Parathyroid adenoma (tissue), 2 donors: ENCODE data around the gene PHLDB1.

ENCODE experiments used
- H2AFZ ChIP-seq: fragments of 300-600 bp; sonication (generic); one replicate; pipeline ENCODE4 v1.7.0; 2017; ENCODE audit warnings: antibody characterized with exemption, mild to moderate bottlenecking
- H3K27ac ChIP-seq: fragments of 300-600 bp; sonication (generic); one replicate; pipeline ENCODE4 v1.7.0; 2017
- H3K27me3 ChIP-seq: fragments of 300-600 bp; sonication (generic); one replicate; pipeline ENCODE4 v1.7.0; 2017; ENCODE audit warnings: low read length; ENCODE audit not compliant: control insufficient read depth, insufficient read depth
- H3K36me3 ChIP-seq: fragments of 300-600 bp; sonication (generic); one replicate; pipeline ENCODE4 v1.7.0; 2017; ENCODE audit warnings: low read length; ENCODE audit not compliant: control insufficient read depth, insufficient read depth
- H3K4me1 ChIP-seq: fragments of 300-600 bp; sonication (generic); one replicate; pipeline ENCODE4 v1.7.0; 2017; ENCODE audit warnings: control low read depth
- H3K4me2 ChIP-seq: fragments of 300-600 bp; sonication (generic); one replicate; pipeline ENCODE4 v1.7.0; 2017; ENCODE audit warnings: low read length
- H3K4me3 ChIP-seq: fragments of 300-600 bp; sonication (generic); one replicate; pipeline ENCODE4 v1.7.0; 2017; ENCODE audit warnings: low read depth, low read length
- H3K79me2 ChIP-seq: fragments of 300-600 bp; sonication (generic); one replicate; pipeline ENCODE4 v1.7.0; 2017; ENCODE audit warnings: control low read depth
- H3K9ac ChIP-seq: fragments of 300-600 bp; sonication (generic); one replicate; pipeline ENCODE4 v1.7.0; 2017; ENCODE audit warnings: mild to moderate bottlenecking
- H3K9me3 ChIP-seq: fragments of 300-600 bp; sonication (generic); one replicate; pipeline ENCODE4 v1.7.0; 2017; ENCODE audit warnings: low read length; ENCODE audit not compliant: control insufficient read depth
- TF ChIP-seq, protein P1 (sequence below): fragments of 300-600 bp; sonication (generic); IDR thresholded peaks from one replicate; pipeline ENCODE4 v1.7.0; 2017; ENCODE audit warnings: antibody characterized with exemption, mild to moderate bottlenecking
- donor health status: primary hyperparathyroidism.

The PHLDB1 gene

GRCh38 chr11:118691926-118692830 lies 84.8 kb downstream of the PHLDB1 start:
- Histone ChIP-seq H2AFZ (no peak overlapping the region), H3K9ac (no peak overlapping the region), H3K4me3 (no peak overlapping the region), H3K4me2 (no peak overlapping the region), H3K4me1 (no peaks in the 10 kb centered on the region), H3K36me3 (no peaks in the 10 kb centered on the region), H3K27ac (no peak overlapping the region), H3K79me2 (no peaks in the 10 kb centered on the region), H3K9me3 (no peaks in the 10 kb centered on the region), H3K27me3 (no peaks in the 10 kb centered on the region)
- TF ChIP-seq, protein P1, sequence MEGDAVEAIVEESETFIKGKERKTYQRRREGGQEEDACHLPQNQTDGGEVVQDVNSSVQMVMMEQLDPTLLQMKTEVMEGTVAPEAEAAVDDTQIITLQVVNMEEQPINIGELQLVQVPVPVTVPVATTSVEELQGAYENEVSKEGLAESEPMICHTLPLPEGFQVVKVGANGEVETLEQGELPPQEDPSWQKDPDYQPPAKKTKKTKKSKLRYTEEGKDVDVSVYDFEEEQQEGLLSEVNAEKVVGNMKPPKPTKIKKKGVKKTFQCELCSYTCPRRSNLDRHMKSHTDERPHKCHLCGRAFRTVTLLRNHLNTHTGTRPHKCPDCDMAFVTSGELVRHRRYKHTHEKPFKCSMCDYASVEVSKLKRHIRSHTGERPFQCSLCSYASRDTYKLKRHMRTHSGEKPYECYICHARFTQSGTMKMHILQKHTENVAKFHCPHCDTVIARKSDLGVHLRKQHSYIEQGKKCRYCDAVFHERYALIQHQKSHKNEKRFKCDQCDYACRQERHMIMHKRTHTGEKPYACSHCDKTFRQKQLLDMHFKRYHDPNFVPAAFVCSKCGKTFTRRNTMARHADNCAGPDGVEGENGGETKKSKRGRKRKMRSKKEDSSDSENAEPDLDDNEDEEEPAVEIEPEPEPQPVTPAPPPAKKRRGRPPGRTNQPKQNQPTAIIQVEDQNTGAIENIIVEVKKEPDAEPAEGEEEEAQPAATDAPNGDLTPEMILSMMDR, result no peak

GRCh38 chr11:118694185-118694584 lies 86.8 kb downstream of the PHLDB1 start:
- H3K4me2 ChIP-seq, result no peak overlapping the region
- no peaks in the 10 kb centered on the region for H3K79me2 ChIP-seq
- no peaks in the 10 kb centered on the region for H3K4me1 ChIP-seq
- TF ChIP-seq, protein P1, result no peak
- H3K27ac ChIP-seq, result no peak overlapping the region
- no peak overlapping the region for H3K9ac ChIP-seq
- H3K36me3 ChIP-seq, result no peaks in the 10 kb centered on the region
- no peak overlapping the region for H2AFZ ChIP-seq
- no peaks in the 10 kb centered on the region for H3K9me3 ChIP-seq
- no peaks in the 10 kb centered on the region for H3K27me3 ChIP-seq
- H3K4me3 ChIP-seq, result no peak overlapping the region

DNA sequence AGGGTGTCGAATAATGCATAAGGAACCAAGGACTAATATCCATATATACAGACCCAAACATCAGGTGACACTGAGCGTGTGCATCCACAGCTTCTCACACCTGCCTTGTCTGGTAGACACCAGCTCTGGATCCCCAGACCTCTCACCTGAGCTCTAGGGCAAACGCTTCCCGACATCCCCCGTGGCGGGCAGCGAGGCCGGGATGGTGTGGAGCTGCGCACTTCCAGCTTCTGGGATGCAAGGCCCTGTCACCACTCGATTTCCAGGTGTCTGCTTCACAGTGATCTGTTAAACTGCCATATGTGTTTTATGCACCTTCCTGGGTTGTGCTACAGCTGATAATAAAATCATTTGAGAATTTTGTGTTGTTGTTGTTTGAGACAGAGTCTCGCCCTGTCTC lies 87.4 kb downstream of the PHLDB1 start:
- Histone ChIP-seq H3K4me3 (no peak overlapping the region), H2AFZ (no peak overlapping the region), H3K27ac (no peak overlapping the region), H3K36me3 (no peaks in the 10 kb centered on the region), H3K4me1 (no peaks in the 10 kb centered on the region), H3K27me3 (no peaks in the 10 kb centered on the region), H3K79me2 (no peaks in the 10 kb centered on the region), H3K4me2 (no peak overlapping the region), H3K9me3 (no peaks in the 10 kb centered on the region), H3K9ac (no peak overlapping the region)
- TF ChIP-seq, protein P1, result no peak

DNA sequence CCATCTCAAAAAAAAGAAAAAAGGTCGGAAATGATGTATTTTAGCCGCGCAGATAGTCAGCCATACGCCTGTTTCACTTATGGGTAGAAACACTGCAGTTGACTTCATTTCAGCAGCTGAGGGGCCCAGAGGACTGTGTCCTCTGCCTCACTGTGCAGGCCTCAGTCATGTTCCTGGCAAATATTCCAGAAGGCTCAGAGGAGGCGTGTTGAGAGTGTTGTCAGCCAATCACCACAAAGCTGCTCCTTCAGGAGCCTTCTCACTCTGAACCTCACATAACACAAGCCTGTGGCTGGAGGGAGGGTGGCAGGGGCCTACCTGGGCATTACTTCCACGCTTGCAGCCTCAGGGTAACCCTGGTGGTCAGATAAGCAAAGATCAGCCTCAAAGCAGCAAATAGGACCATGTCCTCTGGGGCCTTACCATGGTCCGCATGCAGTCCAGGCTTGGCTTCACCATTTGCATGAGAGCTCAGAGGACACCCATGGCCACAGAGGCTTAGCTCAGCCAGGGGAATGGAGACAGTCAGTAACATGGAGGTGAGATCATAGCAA lies 89.3 kb downstream of the PHLDB1 start:
- H3K27ac ChIP-seq, result no peak overlapping the region
- H3K9ac ChIP-seq, result no peak overlapping the region
- H3K9me3 ChIP-seq, result no peaks in the 10 kb centered on the region
- no peaks in the 10 kb centered on the region for H3K36me3 ChIP-seq
- no peak overlapping the region for H3K4me2 ChIP-seq
- no peaks in the 10 kb centered on the region for H3K4me1 ChIP-seq
- H2AFZ ChIP-seq, result no peak overlapping the region
- H3K4me3 ChIP-seq, result no peak overlapping the region
- H3K27me3 ChIP-seq, result no peaks in the 10 kb centered on the region
- no peaks in the 10 kb centered on the region for H3K79me2 ChIP-seq
- TF ChIP-seq, protein P1, result no peak
